GM12878 (cell line): ENCODE results near the gene SSU72. TPM values are rescaled to one million over a fixed set of nuclear protein-coding genes. Genes with fewer than 3 reads are reported as not detected.

Experiments used
- ATAC-seq: fragments of 200-7000 bp; cut with Tn5 transposase; 3 replicates; pipeline ENCODE4 v1.9.1; 2020; ENCODE audit warnings: mild to moderate bottlenecking, moderate library complexity
- BruUV-seq: library from RNA; stranded (reverse); fragments of 400-500 nt; replicated peaks from 2 replicates; lab custom pipeline; 2021; lab: Mats Ljungman, UMichigan
- CTCF ChIA-PET: fragments of 300-600 bp; sonication (Branson Sonifier 250); formaldehyde crosslinking; extraction: SDS; loops from one replicate; lab custom pipeline; 2021; ENCODE audit warnings: inconsistent platforms; lab: Yijun Ruan, JAX
- POLR2A ChIA-PET: fragments of 350-600 bp; formaldehyde crosslinking; extraction: SDS; loops from one replicate; lab custom pipeline; 2021; ENCODE audit warnings: inconsistent platforms; lab: Charles Lee
- RAD21 ChIA-PET: fragments of 300-600 bp; sonication (Branson Sonifier 250); formaldehyde crosslinking; loops from one replicate; lab custom pipeline; 2023; ENCODE audit warnings: antibody characterized with exemption; ENCODE audit not compliant: unreplicated experiment; lab: Charles Lee
- SMC1A ChIA-PET: fragments of 300-600 bp; sonication (Branson Sonifier 250); formaldehyde crosslinking; loops from one replicate; lab custom pipeline; 2023; ENCODE audit not compliant: unreplicated experiment, uncharacterized antibody; lab: Charles Lee
- DNase-seq: peaks from one replicate; pipeline ENCODE4 v3.0.0-alpha.2; 2011; ENCODE audit warnings: low read depth, low spot score
- FAIRE-seq: peaks from 3 replicates; lab custom pipeline; 2011; peaks lifted over from hg19 to GRCh38; lab: Jason Lieb, UNC
- H2AFZ ChIP-seq: 2 replicates; pipeline ENCODE4 v1.6.0; 2011; ENCODE audit warnings: low read depth, low read length, control low read depth; ENCODE audit not compliant: control insufficient read depth
- H3K27ac ChIP-seq: 2 replicates; pipeline ENCODE4 v1.5.1; 2011; ENCODE audit warnings: control low read depth; ENCODE audit not compliant: control insufficient read depth, insufficient read depth
- H3K27me3 ChIP-seq, 2 experiments: replicated peaks in 1 of 2; 2 replicates each; pipeline versions ENCODE4 v1.6.0 to v1.6.1; 2011; ENCODE audit warnings: low read length in 1 of 2; ENCODE audit not compliant: control insufficient read depth in 2 of 2, insufficient read depth in 2 of 2
- H3K36me3 ChIP-seq, 2 experiments: 2 replicates each; pipeline ENCODE4 v1.5.1; 2011; ENCODE audit warnings: low read length in 1 of 2; ENCODE audit not compliant: control insufficient read depth in 2 of 2, insufficient read depth in 2 of 2
- H3K4me1 ChIP-seq: 2 replicates; pipeline ENCODE4 v1.6.1; 2011; ENCODE audit warnings: mild to moderate bottlenecking, low read length, moderate library complexity, mixed read lengths; ENCODE audit not compliant: control insufficient read depth, insufficient read depth
- H3K4me2 ChIP-seq: 2 replicates; pipeline ENCODE4 v1.6.0; 2011; ENCODE audit warnings: control low read depth; ENCODE audit not compliant: control insufficient read depth, insufficient read depth
- H3K4me3 ChIP-seq: fragments of 200-600 bp; sonication (generic); 2 replicates; pipeline ENCODE4 v1.5.1; 2016
- H3K79me2 ChIP-seq: 2 replicates; pipeline ENCODE4 v1.6.0; 2011; ENCODE audit warnings: low read length; ENCODE audit not compliant: control insufficient read depth, insufficient read depth
- H3K9ac ChIP-seq: 2 replicates; pipeline ENCODE4 v1.8.0; 2011; ENCODE audit warnings: low read length, control low read depth, mixed read lengths; ENCODE audit not compliant: control insufficient read depth, insufficient read depth
- H3K9me3 ChIP-seq: replicated peaks from 3 replicates; pipeline ENCODE4 v1.5.1; 2011; ENCODE audit warnings: mild to moderate bottlenecking, low read length; ENCODE audit not compliant: control insufficient read depth, insufficient read depth
- H4K20me1 ChIP-seq: 2 replicates; pipeline ENCODE4 v1.6.0; 2011; ENCODE audit not compliant: control insufficient read depth, insufficient read depth
- BCL11A ChIP-seq: IDR thresholded peaks from 2 replicates; pipeline ENCODE4 v1.6.1; 2011; ENCODE audit warnings: low read depth, low read length
- HDAC6 ChIP-seq: fragments of 200-600 bp; sonication (generic); IDR thresholded peaks from one replicate; pipeline ENCODE4 v1.8.0; 2017; ENCODE audit warnings: antibody characterized with exemption; ENCODE audit not compliant: unreplicated experiment
- IKZF1 ChIP-seq: fragments of 450-650 bp; conservative IDR thresholded peaks from 2 replicates; pipeline ENCODE4 v1.6.1; 2017; ENCODE audit warnings: antibody characterized with exemption, mild to moderate bottlenecking
- SRF ChIP-seq, 2 experiments: IDR thresholded peaks; 2 replicates each; pipeline ENCODE4 v1.6.1; 2011; ENCODE audit warnings: low read depth in 2 of 2, low read length in 2 of 2, mild to moderate bottlenecking in 1 of 2, moderate library complexity in 1 of 2
- TAF1 ChIP-seq: IDR thresholded peaks from 2 replicates; pipeline ENCODE4 v1.6.1; 2011; ENCODE audit warnings: mild to moderate bottlenecking, low read depth, low read length, borderline replicate concordance
- WGBS: methylation state at CpG from one replicate; pipeline ENCODE4 v1.1.6; 2016; ENCODE audit warnings: low lambda C conversion rate; ENCODE audit not compliant: insufficient replicate concordance, insufficient coverage; ENCODE audit errors: missing lambda C conversion rate; 5-methylcytosine and 5-hydroxymethylcytosine counted together
- in situ Hi-C: fragments of 300-500 bp; cut with MboI; formaldehyde crosslinking; loops from 9 replicates; pipeline ENCODE4 v1.14.3; 2018; ENCODE audit warnings: mixed read lengths
- intact Hi-C: fragments of 100-400 bp; cut with micrococcal nuclease; formaldehyde crosslinking; loops from one replicate; pipeline ENCODE4 v1.14.2; 2022; ENCODE audit not compliant: unreplicated experiment
- polyA plus RNA-seq, 11 experiments: library from polyadenylated mRNA; depleted of rRNA in 4 of 11; unstranded in 6 of 11; stranded (reverse) in 5 of 11; fragments of >200 nt; fragmentation: Nextera tagmentation in 4 of 11; fragmentation: Illumina TruSeq in 1 of 11; extraction: Ambion mirVana in 4 of 11; extraction: Trizol in 1 of 11; gene quantifications; 1 replicate in 1 of 11; 2 replicates in 10 of 11; pipeline versions ENCODE4 v1.2.1 to v1.2.3, GENCODE V29; 2011 to 2016; ENCODE audit warnings: inconsistent platforms in 2 of 11, missing spikeins in 2 of 11, low read depth in 1 of 11
- total RNA-seq, 4 experiments: library from RNA; depleted of rRNA in 3 of 4; stranded (reverse); fragments of >200 nt in 3 of 4; fragmentation: Illumina TruSeq in 1 of 4; extraction: Trizol in 1 of 4; gene quantifications; 2 replicates each; pipeline versions ENCODE4 v1.2.1 to v1.2.3, GENCODE V29; 2013 to 2021

Gene SSU72
- total and polyA plus RNA-seq, 10 of the 15 experiments (the other 5 are each of a cell fraction or from before 2014, with no cell fraction given), result 28.6 to 172 (median 67.7) TPM

- TF ChIP-seq TAF1 (no peak), IKZF1 (no peak), HDAC6 (no peak)
These were observed 19.4 kb upstream of the SSU72 start (continued) for GRCh38 chr1:1593834-1594601.

GRCh38 chr1:1591452-1591851 lies 16.8 kb upstream of the SSU72 start:
- 76% methylated on average over 13 of the region's 13 CpGs for WGBS
- no peaks in the 10 kb centered on the region for H3K9me3 ChIP-seq
- no peaks in the 10 kb centered on the region for H3K4me1 ChIP-seq
- H3K4me2 ChIP-seq, result no peak overlapping the region
- in situ Hi-C loops, result no loop called here
- no peaks in the 10 kb centered on the region for H3K36me3 ChIP-seq
- H3K9ac ChIP-seq, result no peak overlapping the region
- BruUV-seq, result no TSS peak
- H3K27ac ChIP-seq, result no peak overlapping the region
- no peaks in the 10 kb centered on the region for H4K20me1 ChIP-seq
- intact Hi-C loops, result no loop called here
- POLR2A ChIA-PET, result no interaction called here
- H3K27me3 ChIP-seq, result no peaks in the 10 kb centered on the region
- H3K4me3 ChIP-seq, result no peak overlapping the region
- CTCF ChIA-PET, result no interaction called here
- H3K79me2 ChIP-seq, result no peaks in the 10 kb centered on the region
- no peak for FAIRE-seq
- peak overlapping the region; percentile 45 for H2AFZ ChIP-seq
- RAD21 ChIA-PET, result no interaction called here
- TF ChIP-seq BCL11A, result no peak
- TF ChIP-seq SRF (IDR thresholded peaks at IDR 0.05; ENCODE audit: low read depth in 2 of 2, low read length in 2 of 2), result peak in 1 of 2 experiments; percentile 60; a peak in 2 of 4 replicates
- no peak for DNase-seq
- ATAC-seq, result peak; percentile 44
- SMC1A ChIA-PET, result no interaction called here
